Activated CD4-positive, alpha-beta T cell treated with anti-CD3 and anti-CD28 coated beads for 1 hour (primary cell): ENCODE results near the gene TRIM50.
"Not testable (repeated sequence)": the region's sequence is repeated elsewhere in the genome, so short reads cannot be mapped to it uniquely, and the experiment has no call there.

Source experiments
- DNase-seq: peaks from one replicate; pipeline ENCODE4 v3.0.0-alpha.2; 2020

The TRIM50 gene

GRCh38 chr7:73312831-73313520 is 14.9 kb downstream of the TRIM50 start:
- DNase-seq: no peak

GRCh38 chr7:73311421-73311820 is 16.5 kb downstream of the TRIM50 start:
- not testable (repeated sequence) for DNase-seq

GRCh38 chr7:73308665-73309214 is 19.1 kb downstream of the TRIM50 start, which contains the start of gene NSUN5:
Gene NSUN5, minus strand, starts transcription at chr7:73308826. Its CDS starts 36 bp downstream, at chr7:73308790.
- DNase-seq: peak; percentile 81

GRCh38 chr7:73308074-73308664 is 19.7 kb downstream of the TRIM50 start:
- no peak for DNase-seq

GRCh38 chr7:73307436-73307835 is 20.4 kb downstream of the TRIM50 start:
- DNase-seq: no peak

GRCh38 chr7:73304612-73305387 is 23.1 kb downstream of the TRIM50 start:
- DNase-seq: not testable (repeated sequence)

GRCh38 chr7:73304071-73304470 is 23.8 kb downstream of the TRIM50 start:
- no peak for DNase-seq

- no peak for DNase-seq
Observed at GRCh38 chr7:73303546-73303945, 24.3 kb downstream of the TRIM50 start.

- not testable (repeated sequence) for DNase-seq
Observed at GRCh38 chr7:73302846-73303245, 25.0 kb downstream of the TRIM50 start.

GRCh38 chr7:73301108-73301507 is 26.8 kb downstream of the TRIM50 start:
- not testable (repeated sequence) for DNase-seq

- not testable (repeated sequence) for DNase-seq
Observed at GRCh38 chr7:73299812-73300211, 28.1 kb downstream of the TRIM50 start.

GRCh38 chr7:73297706-73298105 is 30.2 kb downstream of the TRIM50 start:
- DNase-seq: not testable (repeated sequence)

GRCh38 chr7:73297235-73297634 is 30.6 kb downstream of the TRIM50 start:
- not testable (repeated sequence) for DNase-seq

- not testable (repeated sequence) for DNase-seq
Observed at GRCh38 chr7:73277210-73277609, 50.7 kb downstream of the TRIM50 start.

- not testable (repeated sequence) for DNase-seq
Observed at GRCh38 chr7:73267813-73268212, 60.1 kb downstream of the TRIM50 start.

- not testable (repeated sequence) for DNase-seq
Observed at GRCh38 chr7:73266719-73267368, 61.0 kb downstream of the TRIM50 start.
